GM12878 (cell line): ENCODE data around the gene MPV17. TPM values are rescaled to one million over a fixed set of nuclear protein-coding genes. Genes with fewer than 3 reads are reported as not detected.

Source experiments
- ATAC-seq: fragments of 200-7000 bp; cut with Tn5 transposase; 3 replicates; pipeline ENCODE4 v1.9.1; 2020; ENCODE audit warnings: mild to moderate bottlenecking, moderate library complexity
- BruUV-seq: library from RNA; stranded (reverse); fragments of 400-500 nt; replicated peaks from 2 replicates; lab custom pipeline; 2021; lab: Mats Ljungman, UMichigan
- CTCF ChIA-PET: fragments of 300-600 bp; sonication (Branson Sonifier 250); formaldehyde crosslinking; extraction: SDS; loops from one replicate; lab custom pipeline; 2021; ENCODE audit warnings: inconsistent platforms; lab: Yijun Ruan, JAX
- POLR2A ChIA-PET: fragments of 350-600 bp; formaldehyde crosslinking; extraction: SDS; loops from one replicate; lab custom pipeline; 2021; ENCODE audit warnings: inconsistent platforms; lab: Charles Lee
- RAD21 ChIA-PET: fragments of 300-600 bp; sonication (Branson Sonifier 250); formaldehyde crosslinking; loops from one replicate; lab custom pipeline; 2023; ENCODE audit warnings: antibody characterized with exemption; ENCODE audit not compliant: unreplicated experiment; lab: Charles Lee
- SMC1A ChIA-PET: fragments of 300-600 bp; sonication (Branson Sonifier 250); formaldehyde crosslinking; loops from one replicate; lab custom pipeline; 2023; ENCODE audit not compliant: unreplicated experiment, uncharacterized antibody; lab: Charles Lee
- DNase-seq: peaks from one replicate; pipeline ENCODE4 v3.0.0-alpha.2; 2011; ENCODE audit warnings: low read depth, low spot score
- FAIRE-seq: peaks from 3 replicates; lab custom pipeline; 2011; peaks lifted over from hg19 to GRCh38; lab: Jason Lieb, UNC
- H2AFZ ChIP-seq: 2 replicates; pipeline ENCODE4 v1.6.0; 2011; ENCODE audit warnings: low read depth, low read length, control low read depth; ENCODE audit not compliant: control insufficient read depth
- H3K27ac ChIP-seq: 2 replicates; pipeline ENCODE4 v1.5.1; 2011; ENCODE audit warnings: control low read depth; ENCODE audit not compliant: control insufficient read depth, insufficient read depth
- H3K27me3 ChIP-seq, 2 experiments: replicated peaks in 1 of 2; 2 replicates each; pipeline versions ENCODE4 v1.6.0 to v1.6.1; 2011; ENCODE audit warnings: low read length in 1 of 2; ENCODE audit not compliant: control insufficient read depth in 2 of 2, insufficient read depth in 2 of 2
- H3K36me3 ChIP-seq, 2 experiments: 2 replicates each; pipeline ENCODE4 v1.5.1; 2011; ENCODE audit warnings: low read length in 1 of 2; ENCODE audit not compliant: control insufficient read depth in 2 of 2, insufficient read depth in 2 of 2
- H3K4me1 ChIP-seq: 2 replicates; pipeline ENCODE4 v1.6.1; 2011; ENCODE audit warnings: mild to moderate bottlenecking, low read length, moderate library complexity, mixed read lengths; ENCODE audit not compliant: control insufficient read depth, insufficient read depth
- H3K4me2 ChIP-seq: 2 replicates; pipeline ENCODE4 v1.6.0; 2011; ENCODE audit warnings: control low read depth; ENCODE audit not compliant: control insufficient read depth, insufficient read depth
- H3K4me3 ChIP-seq: fragments of 200-600 bp; sonication (generic); 2 replicates; pipeline ENCODE4 v1.5.1; 2016
- H3K79me2 ChIP-seq: 2 replicates; pipeline ENCODE4 v1.6.0; 2011; ENCODE audit warnings: low read length; ENCODE audit not compliant: control insufficient read depth, insufficient read depth
- H3K9ac ChIP-seq: 2 replicates; pipeline ENCODE4 v1.8.0; 2011; ENCODE audit warnings: low read length, control low read depth, mixed read lengths; ENCODE audit not compliant: control insufficient read depth, insufficient read depth
- H3K9me3 ChIP-seq: replicated peaks from 3 replicates; pipeline ENCODE4 v1.5.1; 2011; ENCODE audit warnings: mild to moderate bottlenecking, low read length; ENCODE audit not compliant: control insufficient read depth, insufficient read depth
- H4K20me1 ChIP-seq: 2 replicates; pipeline ENCODE4 v1.6.0; 2011; ENCODE audit not compliant: control insufficient read depth, insufficient read depth
- BCL11A ChIP-seq: IDR thresholded peaks from 2 replicates; pipeline ENCODE4 v1.6.1; 2011; ENCODE audit warnings: low read depth, low read length
- BRCA1 ChIP-seq: IDR thresholded peaks from 2 replicates; pipeline ENCODE4 v1.6.1; 2011; ENCODE audit warnings: low read depth, low read length, improper control_type of control experiment
- CBX5 ChIP-seq: sonication (generic); IDR thresholded peaks from 2 replicates; pipeline ENCODE4 v1.6.1; 2016; ENCODE audit warnings: low read depth, moderate library complexity, mild to moderate bottlenecking, inconsistent platforms
- E2F4 ChIP-seq: IDR thresholded peaks from 2 replicates; pipeline ENCODE4 v1.6.1; 2012; ENCODE audit warnings: low read depth, low read length, improper control_type of control experiment
- E2F8 ChIP-seq: fragments of 450-650 bp; IDR thresholded peaks from 2 replicates; pipeline ENCODE4 v1.6.1; 2018; ENCODE audit warnings: mild to moderate bottlenecking, low read depth, moderate library complexity; ENCODE audit not compliant: partially characterized antibody
- FOXK2 ChIP-seq: fragments of 450-650 bp; IDR thresholded peaks from 2 replicates; pipeline ENCODE4 v1.6.1; 2017; ENCODE audit warnings: mild to moderate bottlenecking, moderate library complexity
- KDM1A ChIP-seq: fragments of 200-600 bp; sonication (generic); IDR thresholded peaks from 2 replicates; pipeline ENCODE4 v1.6.1; 2016; ENCODE audit warnings: borderline replicate concordance
- NR2C2 ChIP-seq: IDR thresholded peaks from 2 replicates; pipeline ENCODE4 v1.6.1; 2011; ENCODE audit warnings: borderline replicate concordance, low read depth; ENCODE audit not compliant: control insufficient read depth, insufficient read length
- POLR2AphosphoS5 ChIP-seq: IDR thresholded peaks from 2 replicates; pipeline ENCODE4 v1.6.1; 2011; ENCODE audit warnings: mild to moderate bottlenecking, low read length, inconsistent platforms
- RCOR1 ChIP-seq: conservative IDR thresholded peaks from 2 replicates; pipeline ENCODE4 v1.6.1; 2012; ENCODE audit warnings: low read depth, low read length, improper control_type of control experiment
- RUNX3 ChIP-seq: IDR thresholded peaks from 2 replicates; pipeline ENCODE4 v1.6.1; 2012; ENCODE audit warnings: low read length, inconsistent platforms
- STAT3 ChIP-seq: IDR thresholded peaks from 2 replicates; pipeline ENCODE4 v1.6.1; 2011; ENCODE audit warnings: low read depth, low read length, improper control_type of control experiment
- SUPT20H ChIP-seq: IDR thresholded peaks from 2 replicates; pipeline ENCODE4 v1.6.1; 2011; ENCODE audit warnings: low read depth, mild to moderate bottlenecking, low read length, moderate library complexity, borderline replicate concordance; ENCODE audit not compliant: control insufficient read depth
- WGBS: methylation state at CpG from one replicate; pipeline ENCODE4 v1.1.6; 2016; ENCODE audit warnings: low lambda C conversion rate; ENCODE audit not compliant: insufficient replicate concordance, insufficient coverage; ENCODE audit errors: missing lambda C conversion rate; 5-methylcytosine and 5-hydroxymethylcytosine counted together
- in situ Hi-C: fragments of 300-500 bp; cut with MboI; formaldehyde crosslinking; loops from 9 replicates; pipeline ENCODE4 v1.14.3; 2018; ENCODE audit warnings: mixed read lengths
- intact Hi-C: fragments of 100-400 bp; cut with micrococcal nuclease; formaldehyde crosslinking; loops from one replicate; pipeline ENCODE4 v1.14.2; 2022; ENCODE audit not compliant: unreplicated experiment
- polyA plus RNA-seq, 11 experiments: library from polyadenylated mRNA; depleted of rRNA in 4 of 11; unstranded in 6 of 11; stranded (reverse) in 5 of 11; fragments of >200 nt; fragmentation: Nextera tagmentation in 4 of 11; fragmentation: Illumina TruSeq in 1 of 11; extraction: Ambion mirVana in 4 of 11; extraction: Trizol in 1 of 11; gene quantifications; 1 replicate in 1 of 11; 2 replicates in 10 of 11; pipeline versions ENCODE4 v1.2.1 to v1.2.3, GENCODE V29; 2011 to 2016; ENCODE audit warnings: inconsistent platforms in 2 of 11, missing spikeins in 2 of 11, low read depth in 1 of 11
- total RNA-seq, 4 experiments: library from RNA; depleted of rRNA in 3 of 4; stranded (reverse); fragments of >200 nt in 3 of 4; fragmentation: Illumina TruSeq in 1 of 4; extraction: Trizol in 1 of 4; gene quantifications; 2 replicates each; pipeline versions ENCODE4 v1.2.1 to v1.2.3, GENCODE V29; 2013 to 2021
- TF ChIP-seq, protein P1 (sequence below): fragments of 450-650 bp; IDR thresholded peaks from 2 replicates; pipeline ENCODE4 v1.6.1; 2017; ENCODE audit warnings: mild to moderate bottlenecking

Gene MPV17
- total and polyA plus RNA-seq, 10 of the 15 experiments (the other 5 are each of a cell fraction or from before 2014, with no cell fraction given), result 63.4 to 143 (median 89.0) TPM

DNA sequence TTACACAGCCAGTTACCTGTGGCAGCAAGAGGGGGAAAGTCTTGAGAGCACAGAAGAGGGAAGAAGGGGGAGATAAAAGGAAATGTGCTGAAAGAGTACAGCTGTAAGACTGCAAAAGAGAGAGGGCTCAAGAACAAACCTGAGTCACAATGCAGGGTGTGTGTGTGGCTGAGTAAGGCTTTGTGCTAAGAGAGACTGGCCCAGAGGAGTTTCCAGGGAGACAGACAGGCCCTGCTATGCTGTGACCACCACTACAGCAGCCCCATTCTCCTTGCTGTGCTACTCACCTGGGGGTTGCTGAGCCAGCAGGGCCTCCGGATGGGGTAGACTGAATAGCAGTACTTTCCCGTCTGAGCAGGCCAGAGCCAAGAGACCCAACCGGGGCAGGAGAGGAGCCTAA lies 12.4 kb upstream of the MPV17 start:
- Histone ChIP-seq H2AFZ (no peak overlapping the region), H3K27me3 (no peaks in the 10 kb centered on the region), H3K4me2 (no peak overlapping the region), H3K4me3 (no peak overlapping the region), H3K79me2 (no peaks in the 10 kb centered on the region), H3K4me1 (no peaks in the 10 kb centered on the region), H3K27ac (no peak overlapping the region), H3K9ac (no peak overlapping the region), H3K9me3 (no peaks in the 10 kb centered on the region), H3K36me3 (peaks cover 20 to 23% of the 10 kb centered on the region in 2 experiments), H4K20me1 (no peaks in the 10 kb centered on the region)
- in situ Hi-C loops, result no loop called here
- RAD21 ChIA-PET, result no interaction called here
- BruUV-seq, result no TSS peak
- TF ChIP-seq FOXK2, result no peak
- no peak for TF ChIP-seq NR2C2
- TF ChIP-seq RUNX3, result no peak
- TF ChIP-seq RCOR1, result no peak
- no peak for TF ChIP-seq BRCA1
- TF ChIP-seq E2F4, result no peak
- TF ChIP-seq POLR2AphosphoS5, result no peak
- no peak for TF ChIP-seq CBX5
- no peak for TF ChIP-seq STAT3
- TF ChIP-seq KDM1A, result no peak
- TF ChIP-seq SUPT20H, result no peak
- no peak for TF ChIP-seq E2F8
- TF ChIP-seq, protein P1, sequence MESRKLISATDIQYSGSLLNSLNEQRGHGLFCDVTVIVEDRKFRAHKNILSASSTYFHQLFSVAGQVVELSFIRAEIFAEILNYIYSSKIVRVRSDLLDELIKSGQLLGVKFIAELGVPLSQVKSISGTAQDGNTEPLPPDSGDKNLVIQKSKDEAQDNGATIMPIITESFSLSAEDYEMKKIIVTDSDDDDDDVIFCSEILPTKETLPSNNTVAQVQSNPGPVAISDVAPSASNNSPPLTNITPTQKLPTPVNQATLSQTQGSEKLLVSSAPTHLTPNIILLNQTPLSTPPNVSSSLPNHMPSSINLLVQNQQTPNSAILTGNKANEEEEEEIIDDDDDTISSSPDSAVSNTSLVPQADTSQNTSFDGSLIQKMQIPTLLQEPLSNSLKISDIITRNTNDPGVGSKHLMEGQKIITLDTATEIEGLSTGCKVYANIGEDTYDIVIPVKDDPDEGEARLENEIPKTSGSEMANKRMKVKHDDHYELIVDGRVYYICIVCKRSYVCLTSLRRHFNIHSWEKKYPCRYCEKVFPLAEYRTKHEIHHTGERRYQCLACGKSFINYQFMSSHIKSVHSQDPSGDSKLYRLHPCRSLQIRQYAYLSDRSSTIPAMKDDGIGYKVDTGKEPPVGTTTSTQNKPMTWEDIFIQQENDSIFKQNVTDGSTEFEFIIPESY, result no peak
- no peak for TF ChIP-seq BCL11A
- CTCF ChIA-PET, result no interaction called here
- FAIRE-seq (no peak), ATAC-seq (no peak), DNase-seq (no peak)
- intact Hi-C loops, result no loop called here
- POLR2A ChIA-PET, result no interaction called here
- WGBS, result 94% methylated on average over 3 of the region's 3 CpGs
- SMC1A ChIA-PET, result no interaction called here
